Activated T-helper 2 cell treated with anti-CD3 and anti-CD28 coated beads, Interferon-gamma antibody, Interleukin-2, Interleukin-4, amounts not matched to agents 10 μg/mL and 5 μg/mL and 100 μg/mL, durations not matched to agents 14 hours and 24 hours and 36 hours (primary cell): ENCODE measurements around the gene RAB17. TPM values are rescaled to one million over a fixed set of nuclear protein-coding genes. Genes with fewer than 3 reads are reported as not detected.

Experiments used
- DNase-seq: peaks from one replicate; pipeline ENCODE4 v3.0.0; 2021; ENCODE audit warnings: low spot score
- H3K27ac Mint-ChIP-seq: one replicate; pipeline ENCODE4 v1.8.0; 2021; ENCODE audit warnings: mixed read lengths
- H3K27me3 Mint-ChIP-seq: one replicate; pipeline ENCODE4 v1.8.0; 2021; ENCODE audit warnings: low read depth, mixed read lengths
- H3K36me3 Mint-ChIP-seq: one replicate; pipeline ENCODE4 v1.8.0; 2021; ENCODE audit warnings: low read depth, mixed read lengths
- H3K4me1 Mint-ChIP-seq: one replicate; pipeline ENCODE4 v1.8.0; 2021; ENCODE audit warnings: low read depth, mixed read lengths
- H3K4me3 Mint-ChIP-seq: one replicate; pipeline ENCODE4 v1.8.0; 2021; ENCODE audit warnings: low read depth, mild to moderate bottlenecking, moderate library complexity, mixed read lengths
- H3K9me3 Mint-ChIP-seq: one replicate; pipeline ENCODE4 v1.8.0; 2021; ENCODE audit warnings: mixed read lengths
- intact Hi-C: fragments of 100-400 bp; cut with micrococcal nuclease; formaldehyde crosslinking; loops from one replicate; pipeline ENCODE4 v1.15.1; 2023
- total RNA-seq: library from RNA; stranded (reverse); gene quantifications from 2 replicates; pipeline ENCODE4 v1.2.3, GENCODE V29; 2022

The RAB17 gene
- total RNA-seq, 1 donor from 2014 or later: 0.23 TPM

DNA sequence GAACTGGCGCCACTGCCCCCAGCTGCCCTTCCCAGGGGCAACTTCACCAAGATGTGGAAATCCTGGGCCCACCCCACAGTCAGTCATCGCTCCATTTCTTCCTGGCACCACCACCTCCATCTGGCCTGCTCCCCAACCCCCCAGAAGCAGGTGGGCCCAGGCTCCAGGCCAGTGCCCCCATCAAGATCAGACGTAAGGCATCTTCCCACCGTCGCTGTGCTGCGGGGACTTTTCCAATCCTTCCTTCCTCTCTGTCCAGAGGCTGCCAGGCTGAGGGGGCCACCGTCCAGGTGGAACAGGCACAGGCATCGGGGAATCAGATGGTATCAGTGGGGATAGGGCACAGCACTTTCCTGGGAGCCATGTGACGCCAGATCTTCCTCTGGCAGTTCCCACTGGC is 16.1 kb downstream of the RAB17 start:
- Mint-ChIP-seq H3K36me3 (no peaks in the 10 kb centered on the region), H3K27ac (no peak overlapping the region), H3K4me3 (no peak overlapping the region), H3K4me1 (no peaks in the 10 kb centered on the region), H3K27me3 (peaks cover 1% of the 10 kb centered on the region), H3K9me3 (no peaks in the 10 kb centered on the region)
- DNase-seq: no peak
- intact Hi-C loops: no loop called here

DNA sequence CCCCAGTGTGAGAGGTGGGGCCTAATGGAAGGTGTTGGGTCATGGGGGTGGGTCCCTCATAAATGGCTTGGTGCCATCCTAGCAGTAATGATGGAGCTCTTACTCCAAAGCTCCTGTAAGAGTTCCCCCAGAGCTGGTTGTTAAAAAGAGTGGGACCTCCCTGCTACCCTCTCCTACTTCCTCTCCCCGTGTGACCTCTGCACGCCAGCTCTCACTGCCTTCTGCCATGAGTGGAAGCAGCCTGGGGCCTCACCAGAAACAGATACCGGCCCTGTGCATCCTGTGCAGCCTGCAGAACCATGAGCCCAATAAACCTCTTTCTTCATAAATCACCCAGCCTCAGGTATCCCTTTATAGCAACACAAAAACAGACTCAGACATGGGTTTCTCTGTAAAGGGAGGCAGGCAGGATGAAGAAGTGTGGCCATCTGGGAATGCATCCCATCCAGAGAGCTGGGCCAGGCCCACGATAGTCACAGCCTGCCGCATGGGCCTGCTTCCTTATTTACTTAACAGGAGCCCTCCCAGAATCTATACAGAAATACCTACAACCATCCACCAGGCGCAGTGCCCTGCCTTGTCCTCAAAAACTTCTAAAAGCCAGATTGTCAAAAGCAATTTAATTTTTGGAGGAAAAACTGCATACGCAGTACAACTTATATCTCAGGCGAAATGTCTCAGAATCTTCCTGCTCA is 16.7 kb downstream of the RAB17 start:
- H3K27me3 Mint-ChIP-seq: peaks cover 1% of the 10 kb centered on the region
- no peak overlapping the region for H3K4me3 Mint-ChIP-seq
- H3K27ac Mint-ChIP-seq: no peak overlapping the region
- H3K4me1 Mint-ChIP-seq: no peaks in the 10 kb centered on the region
- intact Hi-C loops: loop anchor here (2.0 kb wide), 1 partner anchor 151 kb away; no protein-coding TSS in a partner anchor
- H3K36me3 Mint-ChIP-seq: no peaks in the 10 kb centered on the region
- H3K9me3 Mint-ChIP-seq: no peaks in the 10 kb centered on the region
- DNase-seq: no peak

DNA sequence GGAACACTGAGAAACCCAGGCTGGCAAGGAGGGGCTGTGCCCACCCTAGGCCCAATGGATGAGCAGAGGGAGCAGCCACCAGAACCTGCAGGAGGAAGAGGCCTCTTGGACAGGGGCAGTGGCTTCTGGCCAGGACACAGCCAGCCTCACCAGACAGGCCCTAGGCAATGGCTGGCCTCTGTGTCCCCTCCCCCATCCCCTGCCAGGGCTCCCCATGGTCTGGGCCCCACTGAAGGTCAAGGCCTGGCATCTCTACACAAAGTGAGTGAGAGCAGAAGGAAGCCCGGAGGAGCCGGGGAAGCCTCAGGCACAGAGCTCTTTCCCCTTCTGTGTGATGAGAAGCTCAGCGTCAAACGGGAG is 17.8 kb downstream of the RAB17 start:
- DNase-seq: no peak
- H3K27ac Mint-ChIP-seq: no peak overlapping the region
- no peak overlapping the region for H3K4me3 Mint-ChIP-seq
- H3K36me3 Mint-ChIP-seq: no peaks in the 10 kb centered on the region
- intact Hi-C loops: loop anchor here (1.0 to 2.0 kb wide), 4 partner anchors 60 to 450 kb away; no protein-coding TSS in a partner anchor
- H3K27me3 Mint-ChIP-seq: peaks cover 1% of the 10 kb centered on the region
- no peaks in the 10 kb centered on the region for H3K4me1 Mint-ChIP-seq
- H3K9me3 Mint-ChIP-seq: no peaks in the 10 kb centered on the region

DNA sequence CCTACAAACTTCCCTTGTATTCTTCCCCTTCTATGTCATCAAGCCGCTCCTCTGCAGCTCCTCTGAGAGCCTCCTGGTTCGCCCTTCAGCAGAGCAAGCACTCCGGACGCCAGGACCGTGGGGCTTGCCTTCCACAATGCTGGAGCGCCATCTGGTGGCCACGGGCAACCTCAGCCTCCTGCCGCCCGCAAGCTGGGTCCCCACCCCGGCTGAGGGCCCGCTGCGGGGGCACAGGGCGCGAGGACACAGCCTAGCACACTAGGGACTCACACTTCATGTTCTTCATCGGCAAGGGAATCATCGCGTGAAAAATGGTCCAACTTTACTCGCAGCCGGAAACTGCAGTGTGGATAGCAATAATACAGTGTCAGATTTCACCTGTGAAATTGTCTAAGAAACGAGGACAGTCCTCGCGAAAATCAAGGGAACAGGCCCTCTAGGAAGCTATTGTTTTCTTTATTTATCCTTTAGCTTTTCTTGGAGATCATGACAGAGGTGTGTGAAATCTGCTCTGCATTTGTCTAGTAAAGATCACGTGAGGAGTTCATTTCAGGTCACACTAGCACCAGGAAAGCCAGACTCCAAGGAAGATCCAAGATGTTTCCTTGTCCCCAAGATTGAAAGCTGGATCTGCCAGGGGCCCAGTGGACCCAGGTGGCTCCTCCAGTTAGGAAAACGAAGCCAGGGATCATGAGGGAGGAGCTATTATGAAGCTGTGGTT is 18.4 kb downstream of the RAB17 start:
- no peaks in the 10 kb centered on the region for H3K9me3 Mint-ChIP-seq
- H3K4me3 Mint-ChIP-seq: no peak overlapping the region
- H3K27me3 Mint-ChIP-seq: peaks cover 1% of the 10 kb centered on the region
- no peaks in the 10 kb centered on the region for H3K4me1 Mint-ChIP-seq
- no peak overlapping the region for H3K27ac Mint-ChIP-seq
- H3K36me3 Mint-ChIP-seq: no peaks in the 10 kb centered on the region
- intact Hi-C loops: loop anchor here (1.0 to 2.0 kb wide), 4 partner anchors 60 to 450 kb away; no protein-coding TSS in a partner anchor
- peak; percentile 68 for DNase-seq

DNA sequence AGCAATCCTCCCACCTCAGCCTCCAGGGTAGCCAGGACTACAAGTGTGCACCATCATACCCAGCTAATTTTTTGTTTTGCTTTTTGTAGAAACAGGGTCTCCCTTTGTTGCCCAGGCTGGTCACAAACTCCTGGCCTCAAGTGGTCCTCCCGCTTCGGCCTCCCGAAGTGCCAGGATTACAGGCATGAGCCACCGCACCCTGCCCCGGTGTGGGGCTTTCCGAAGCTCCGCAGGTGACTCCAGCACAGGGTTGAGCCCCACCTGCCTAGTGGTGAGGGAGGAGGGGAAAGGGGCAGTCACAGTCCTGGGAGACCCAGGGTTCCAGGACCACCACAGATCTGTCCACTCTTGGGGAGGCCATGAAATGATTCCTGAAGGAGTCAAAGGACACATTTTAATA is 19.0 kb downstream of the RAB17 start:
- H3K4me3 Mint-ChIP-seq: no peak overlapping the region
- H3K27ac Mint-ChIP-seq: no peak overlapping the region
- intact Hi-C loops: no loop called here

DNA sequence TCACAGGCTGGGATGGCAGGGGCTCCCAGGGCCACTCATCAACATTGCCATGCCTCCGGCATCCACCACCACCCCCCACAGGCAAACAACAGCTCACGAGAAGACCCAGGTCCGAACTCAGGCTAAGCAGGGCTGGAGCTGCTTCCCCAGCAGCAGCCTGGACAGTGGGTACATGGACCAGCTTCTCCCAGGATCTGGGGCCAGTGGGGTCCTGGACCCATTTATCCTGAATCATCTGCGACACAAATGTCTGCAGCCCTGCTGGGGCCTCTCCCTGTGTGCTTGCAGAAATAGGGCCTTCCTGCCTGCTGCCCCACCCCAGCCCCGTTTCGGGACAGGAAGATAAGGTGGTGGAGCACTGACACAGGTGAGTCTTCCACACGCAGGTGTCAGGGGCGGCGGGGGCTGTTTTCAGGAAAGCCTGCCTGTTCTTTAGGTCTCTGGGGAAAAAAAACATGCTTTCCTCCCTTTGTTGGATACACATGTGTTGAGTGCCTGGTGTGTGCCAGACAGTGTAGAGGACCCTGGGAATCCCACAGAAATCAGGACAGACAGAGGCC is 19.7 kb downstream of the RAB17 start:
- DNase-seq: no peak
- Mint-ChIP-seq H3K27me3 (peaks cover 1% of the 10 kb centered on the region), H3K4me3 (no peak overlapping the region), H3K4me1 (no peaks in the 10 kb centered on the region), H3K36me3 (no peaks in the 10 kb centered on the region), H3K27ac (no peak overlapping the region), H3K9me3 (no peaks in the 10 kb centered on the region)
- intact Hi-C loops: no loop called here

More for the DNA sequence above, 19.0 kb downstream of the RAB17 start:
- DNase-seq: no peak
- Mint-ChIP-seq H3K9me3 (no peaks in the 10 kb centered on the region), H3K36me3 (no peaks in the 10 kb centered on the region), H3K4me1 (no peaks in the 10 kb centered on the region), H3K27me3 (peaks cover 1% of the 10 kb centered on the region)

DNA sequence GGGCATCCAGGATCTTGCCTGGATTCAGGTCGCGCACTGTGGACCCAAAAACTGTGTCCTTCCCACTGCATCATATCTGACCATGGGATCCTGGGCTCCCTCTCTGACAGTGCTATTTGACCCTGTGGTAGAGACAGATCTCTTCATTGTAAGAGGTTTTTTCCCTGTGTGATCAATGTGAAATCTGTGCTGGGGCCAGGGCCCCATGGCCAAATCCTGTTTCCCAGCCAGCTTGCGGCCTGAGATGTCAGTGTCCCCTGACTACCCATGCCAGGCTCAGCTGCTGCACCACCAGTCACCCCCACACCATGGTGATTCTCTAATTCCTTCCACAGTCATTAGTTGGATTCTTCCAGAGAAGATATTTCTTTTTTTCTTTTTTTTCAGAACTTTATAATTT is 20.6 kb downstream of the RAB17 start:
- Mint-ChIP-seq H3K4me1 (no peaks in the 10 kb centered on the region), H3K36me3 (no peaks in the 10 kb centered on the region), H3K4me3 (no peak overlapping the region), H3K9me3 (no peaks in the 10 kb centered on the region), H3K27ac (no peak overlapping the region), H3K27me3 (peaks cover 1% of the 10 kb centered on the region)
- no peak for DNase-seq
- intact Hi-C loops: no loop called here

DNA sequence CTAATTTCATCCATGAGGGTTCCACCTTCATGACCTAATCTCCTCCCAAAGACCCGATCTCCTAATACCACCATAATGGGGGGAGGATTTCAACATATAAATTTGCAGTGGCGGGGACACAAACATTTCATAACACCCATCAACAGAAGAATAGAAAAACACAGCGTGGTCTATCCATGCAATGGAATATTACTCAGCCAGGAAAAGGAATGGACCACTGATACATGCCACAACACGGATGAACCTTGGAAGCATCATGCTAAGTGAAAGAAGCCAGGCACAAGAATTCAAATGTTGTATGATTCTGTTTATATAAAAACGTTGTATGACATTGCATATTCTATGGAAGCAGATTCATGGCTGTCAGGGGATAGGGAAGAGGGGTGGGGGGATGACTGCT is 21.5 kb downstream of the RAB17 start:
- H3K27me3 Mint-ChIP-seq: peaks cover 1% of the 10 kb centered on the region
- no peak overlapping the region for H3K27ac Mint-ChIP-seq
- H3K9me3 Mint-ChIP-seq: no peaks in the 10 kb centered on the region
- no peaks in the 10 kb centered on the region for H3K36me3 Mint-ChIP-seq
- no peak for DNase-seq
- intact Hi-C loops: no loop called here
- H3K4me1 Mint-ChIP-seq: no peaks in the 10 kb centered on the region
- no peak overlapping the region for H3K4me3 Mint-ChIP-seq

DNA sequence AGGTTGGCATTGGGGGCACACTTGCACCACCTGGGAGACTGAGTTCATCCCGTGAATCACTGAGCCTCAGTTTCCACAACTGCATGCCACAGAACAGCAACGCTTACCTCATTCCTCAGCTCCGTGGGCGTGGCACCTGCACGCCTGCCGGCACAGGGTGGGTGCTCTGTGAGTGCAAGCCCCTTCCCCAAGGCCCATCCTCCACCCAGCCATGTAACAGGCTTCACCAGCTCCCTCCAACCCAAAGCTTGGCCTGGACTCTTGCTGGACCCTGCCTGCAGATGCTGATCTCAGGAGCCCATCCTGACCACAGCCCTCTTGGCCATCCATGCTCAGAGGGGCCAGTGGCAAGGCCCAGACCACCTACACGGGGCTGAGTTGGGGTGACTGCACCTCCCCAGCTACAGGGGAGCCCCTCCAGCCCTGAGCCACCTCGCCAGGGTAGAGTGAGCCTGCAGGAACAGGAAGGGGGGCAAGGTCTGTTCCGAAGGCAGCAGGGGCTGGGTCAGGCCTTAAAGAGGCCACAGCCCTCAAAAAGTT is 22.3 kb downstream of the RAB17 start:
- Mint-ChIP-seq H3K9me3 (no peaks in the 10 kb centered on the region), H3K27me3 (peaks cover 1% of the 10 kb centered on the region), H3K4me3 (no peak overlapping the region), H3K4me1 (no peaks in the 10 kb centered on the region), H3K36me3 (no peaks in the 10 kb centered on the region), H3K27ac (no peak overlapping the region)
- intact Hi-C loops: no loop called here
- no peak for DNase-seq

DNA sequence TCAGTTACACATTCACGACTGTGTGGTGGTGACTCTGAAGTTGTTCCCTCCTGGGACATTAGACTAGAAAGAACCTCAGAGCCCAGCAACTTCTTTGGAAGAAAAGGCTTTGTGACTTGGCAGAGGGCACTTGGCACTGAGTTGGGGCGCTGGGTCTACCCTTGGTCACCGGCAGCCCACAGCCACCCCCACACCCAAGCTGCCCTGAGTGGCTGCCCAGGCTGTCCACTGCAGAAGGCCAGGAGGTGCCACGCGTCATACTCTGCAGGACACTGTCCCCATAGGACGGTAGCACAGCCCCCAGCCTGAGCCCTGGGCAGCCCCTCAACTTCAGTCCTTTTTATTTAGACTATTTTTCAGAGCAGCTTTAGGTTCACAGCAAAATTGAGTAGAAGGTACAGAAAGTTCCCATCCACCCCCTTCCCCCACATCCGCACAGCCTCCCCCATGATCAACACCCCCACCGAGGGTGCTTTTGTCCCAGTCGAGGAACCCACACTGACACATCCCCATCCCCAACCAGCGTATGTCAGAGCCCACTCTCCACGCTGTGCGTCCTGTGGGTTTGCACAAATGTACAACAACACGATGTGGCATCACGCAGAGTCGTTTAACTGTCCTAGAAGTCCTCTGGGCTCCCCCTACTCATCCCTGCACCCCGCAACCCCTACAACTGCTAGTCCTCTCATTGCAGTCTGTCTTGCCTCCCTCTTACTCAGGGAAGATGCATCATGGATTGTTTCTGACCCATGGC is 23.1 kb downstream of the RAB17 start:
- no peak overlapping the region for H3K27ac Mint-ChIP-seq
- H3K4me1 Mint-ChIP-seq: no peaks in the 10 kb centered on the region
- H3K9me3 Mint-ChIP-seq: no peaks in the 10 kb centered on the region
- intact Hi-C loops: no loop called here
- H3K36me3 Mint-ChIP-seq: no peaks in the 10 kb centered on the region
- H3K27me3 Mint-ChIP-seq: peaks cover 1% of the 10 kb centered on the region
- H3K4me3 Mint-ChIP-seq: no peak overlapping the region
- no peak for DNase-seq

DNA sequence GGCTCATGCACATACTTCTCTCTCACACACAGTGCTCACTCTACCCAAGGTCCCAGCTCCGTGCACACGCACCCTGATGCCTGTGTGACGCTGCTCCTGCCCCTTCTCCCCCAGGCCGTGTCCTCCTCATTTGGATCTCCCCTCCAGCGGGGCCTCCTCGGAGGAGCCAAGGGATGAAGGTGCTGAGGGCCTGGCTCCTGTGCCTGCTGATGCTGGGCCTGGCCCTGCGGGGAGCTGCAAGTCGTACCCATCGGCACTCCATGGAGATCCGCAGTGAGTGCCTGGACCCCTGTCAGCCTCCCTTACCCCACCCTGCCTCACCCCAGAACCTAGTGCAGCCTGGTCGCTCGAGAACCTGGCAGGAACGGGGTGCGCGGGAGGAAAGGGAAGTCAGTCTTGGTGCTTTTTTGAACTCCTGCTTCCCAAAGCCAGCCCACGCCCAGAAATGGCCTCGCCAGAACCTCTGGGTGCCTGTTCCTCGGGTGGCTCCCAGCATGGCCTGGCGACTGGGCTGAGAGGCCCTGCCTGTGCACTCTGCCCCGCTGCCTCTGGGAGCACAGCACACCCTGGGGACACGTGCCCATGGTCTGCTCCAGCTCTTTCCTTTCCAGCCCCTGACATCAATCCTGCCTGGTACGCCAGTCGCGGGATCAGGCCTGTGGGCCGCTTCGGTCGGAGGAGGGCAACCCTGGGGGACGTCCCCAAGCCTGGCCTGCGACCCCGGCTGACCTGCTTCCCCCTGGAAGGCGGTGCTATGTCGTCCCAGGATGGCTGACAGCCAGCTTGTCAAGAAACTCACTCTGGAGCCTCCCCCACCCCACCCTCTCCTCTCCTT is 23.9 kb downstream of the RAB17 start, which contains the start of gene PRLH:
Gene PRLH (plus strand): TSS at position 174 of the 835 bp plus-strand sequence. CDS start 0 bp downstream, at position 174.
- Mint-ChIP-seq H3K4me1 (no peaks in the 10 kb centered on the region), H3K27me3 (peaks cover 3% of the 10 kb centered on the region), H3K36me3 (no peaks in the 10 kb centered on the region)

DNA sequence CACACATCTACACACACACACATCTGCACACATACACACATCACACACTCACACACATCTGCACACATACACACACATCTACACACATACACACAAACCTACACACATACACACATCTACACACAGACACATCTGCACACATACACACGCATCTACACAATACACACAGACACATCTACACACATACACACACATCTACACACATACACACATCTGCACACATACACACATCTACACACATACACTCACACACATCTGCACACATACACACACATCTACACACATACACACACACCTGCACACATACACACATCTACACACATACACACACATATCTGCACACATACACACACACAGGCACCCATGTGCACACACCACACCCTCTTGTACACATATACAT is 24.6 kb downstream of the RAB17 start:
- Mint-ChIP-seq H3K4me1 (no peaks in the 10 kb centered on the region), H3K9me3 (no peaks in the 10 kb centered on the region), H3K36me3 (no peaks in the 10 kb centered on the region), H3K4me3 (no peak overlapping the region), H3K27me3 (peaks cover 3% of the 10 kb centered on the region), H3K27ac (no peak overlapping the region)
- no peak for DNase-seq
- intact Hi-C loops: no loop called here

More for the DNA sequence above, 23.9 kb downstream of the RAB17 start, which contains the start of gene PRLH:
- Mint-ChIP-seq H3K9me3 (no peaks in the 10 kb centered on the region), H3K27ac (no peak within 1 kb of the TSS), H3K4me3 (no peak within 1 kb of the TSS)
- intact Hi-C loops: no loop called here
- no peak for DNase-seq
